Right cardiac atrium (tissue), 5 donors: ENCODE results near the gene PIEZO2. TPM values are rescaled to one million over a fixed set of nuclear protein-coding genes. Genes with fewer than 3 reads are reported as not detected.

ENCODE experiments used
- ATAC-seq, 2 donors: fragments of 200-7000 bp; cut with Tn5 transposase; one replicate each; pipeline versions ENCODE4 v1.8.0 to v1.9.1; 2020; ENCODE audit warnings: moderate library complexity in 2 of 2, mild to moderate bottlenecking in 1 of 2
- DNase-seq, 3 donors: peaks; one replicate each; pipeline ENCODE4 v3.0.0-alpha.2; 2020
- H3K27ac ChIP-seq: one replicate; pipeline ENCODE4 v1.5.1; 2013; ENCODE audit warnings: mild to moderate bottlenecking, low read length, control low read depth, moderate library complexity
- H3K27me3 ChIP-seq: one replicate; pipeline ENCODE4 v1.6.1; 2013; ENCODE audit not compliant: control insufficient read depth, insufficient read depth
- H3K4me1 ChIP-seq: one replicate; pipeline ENCODE4 v1.6.1; 2013; ENCODE audit warnings: low read length; ENCODE audit not compliant: control insufficient read depth, insufficient read depth
- H3K4me3 ChIP-seq: one replicate; pipeline ENCODE4 v1.5.1; 2013; ENCODE audit warnings: low read length, control low read depth
- H3K9me3 ChIP-seq: one replicate; pipeline ENCODE4 v1.6.1; 2013; ENCODE audit warnings: low read length; ENCODE audit not compliant: control insufficient read depth
- WGBS: extraction: QIAGEN DNeasy Blood & Tissue Kit; methylation state at CpG from one replicate; pipeline ENCODE4 v1.1.7; 2013; 5-methylcytosine and 5-hydroxymethylcytosine counted together
- intact Hi-C, 4 donors: fragments of 100-400 bp; cut with DNase I; formaldehyde crosslinking; loops; one replicate each; pipeline versions ENCODE4 v1.11.0 to v1.14.0; 2022 to 2023
- polyA plus RNA-seq: library from polyadenylated mRNA; stranded (reverse); fragments of 200-250 nt; gene quantifications from one replicate; pipeline ENCODE4 v1.2.3, GENCODE V29; 2013
- total RNA-seq, 4 donors: library from RNA; stranded (reverse); fragmentation: NEBNext Ultra II Directional; extraction: Animal tissue kit (Norgen Biotek cat#: 25700); gene quantifications; one replicate each; pipeline ENCODE4 v1.2.1, GENCODE V29; 2021
- donor health status: healthy with polysubstance abuse.
- donor health status: DM: no; HTN: yes; CAD: no.
- donor health status: DM: no; HTN: no; CAD: no.
- donor health status: DM: no; HTN: yes; CAD: no; lungs with severe emphysema.
- donor health status: DM: yes; HTN: yes; CAD: no.

PIEZO2 gene
- total and polyA plus RNA-seq, 5 donors: 0.18 to 0.93 (median 0.56) TPM

- H3K4me1 ChIP-seq: no peaks in the 10 kb centered on the region
- no peak for ATAC-seq
- no peak overlapping the region for H3K4me3 ChIP-seq
- H3K9me3 ChIP-seq: no peaks in the 10 kb centered on the region
- 81% methylated on average over 5 of the region's 5 CpGs for WGBS
- intact Hi-C loops: no loop called here
- DNase-seq: no peak
- no peaks in the 10 kb centered on the region for H3K27me3 ChIP-seq
- no peak overlapping the region for H3K27ac ChIP-seq
Measured at GRCh38 chr18:10908760-10909159, 240.6 kb downstream of the PIEZO2 start.

GRCh38 chr18:10907749-10908148, 241.6 kb downstream of the PIEZO2 start:
- Histone ChIP-seq H3K4me3 (no peak overlapping the region), H3K27me3 (no peaks in the 10 kb centered on the region), H3K9me3 (no peaks in the 10 kb centered on the region), H3K27ac (no peak overlapping the region), H3K4me1 (no peaks in the 10 kb centered on the region)
- WGBS: 93% methylated on average over 1 of the region's 1 CpG
- ATAC-seq (no peak), DNase-seq (no peak)
- intact Hi-C loops: no loop called here

GRCh38 chr18:10901329-10901728, 248.0 kb downstream of the PIEZO2 start:
- WGBS: 83% methylated on average over 2 of the region's 2 CpGs
- intact Hi-C loops: no loop called here
- no peak overlapping the region for H3K27ac ChIP-seq
- DNase-seq (no peak), ATAC-seq (no peak)
- H3K4me1 ChIP-seq: no peaks in the 10 kb centered on the region
- no peak overlapping the region for H3K4me3 ChIP-seq
- no peaks in the 10 kb centered on the region for H3K27me3 ChIP-seq
- H3K9me3 ChIP-seq: no peaks in the 10 kb centered on the region

GRCh38 chr18:10900435-10900834, 248.9 kb downstream of the PIEZO2 start:
- Histone ChIP-seq H3K4me3 (no peak overlapping the region), H3K27ac (no peak overlapping the region), H3K27me3 (no peaks in the 10 kb centered on the region), H3K9me3 (no peaks in the 10 kb centered on the region), H3K4me1 (no peaks in the 10 kb centered on the region)
- ATAC-seq (no peak), DNase-seq (no peak)
- 80% methylated on average over 4 of the region's 4 CpGs for WGBS
- intact Hi-C loops: no loop called here

- H3K27ac ChIP-seq: no peak overlapping the region
- ATAC-seq (no peak), DNase-seq (no peak)
- WGBS: 89% methylated on average over 1 of the region's 1 CpG
- H3K27me3 ChIP-seq: no peaks in the 10 kb centered on the region
- no peaks in the 10 kb centered on the region for H3K9me3 ChIP-seq
- H3K4me3 ChIP-seq: no peak overlapping the region
- intact Hi-C loops: no loop called here
- H3K4me1 ChIP-seq: no peaks in the 10 kb centered on the region
Measured at GRCh38 chr18:10899481-10899880, 249.9 kb downstream of the PIEZO2 start.

- intact Hi-C loops: no loop called here
- ATAC-seq: no peak
- 82% methylated on average over 4 of the region's 4 CpGs for WGBS
- Histone ChIP-seq H3K9me3 (no peaks in the 10 kb centered on the region), H3K27me3 (no peaks in the 10 kb centered on the region), H3K4me3 (no peak overlapping the region), H3K4me1 (no peaks in the 10 kb centered on the region), H3K27ac (no peak overlapping the region)
- no peak for DNase-seq
Measured at GRCh38 chr18:10898417-10898974, 250.9 kb downstream of the PIEZO2 start.

GRCh38 chr18:10896851-10897250, 252.5 kb downstream of the PIEZO2 start:
- no peak overlapping the region for H3K4me3 ChIP-seq
- H3K27me3 ChIP-seq: no peaks in the 10 kb centered on the region
- DNase-seq: no peak
- intact Hi-C loops: no loop called here
- WGBS: 79% methylated on average over 3 of the region's 3 CpGs
- H3K9me3 ChIP-seq: no peaks in the 10 kb centered on the region
- no peak overlapping the region for H3K27ac ChIP-seq
- no peak for ATAC-seq
- no peaks in the 10 kb centered on the region for H3K4me1 ChIP-seq

- ATAC-seq (no peak), DNase-seq (no peak)
- no peak overlapping the region for H3K4me3 ChIP-seq
- H3K27me3 ChIP-seq: no peaks in the 10 kb centered on the region
- intact Hi-C loops: no loop called here
- H3K27ac ChIP-seq: no peak overlapping the region
- no peaks in the 10 kb centered on the region for H3K9me3 ChIP-seq
- 75% methylated on average over 4 of the region's 4 CpGs for WGBS
- H3K4me1 ChIP-seq: no peaks in the 10 kb centered on the region
Measured at GRCh38 chr18:10895976-10896375, 253.4 kb downstream of the PIEZO2 start.

- Histone ChIP-seq H3K4me1 (no peaks in the 10 kb centered on the region), H3K27ac (no peak overlapping the region), H3K27me3 (no peaks in the 10 kb centered on the region), H3K9me3 (no peaks in the 10 kb centered on the region), H3K4me3 (no peak overlapping the region)
- 87% methylated on average over 10 of the region's 10 CpGs for WGBS
- DNase-seq: no peak
- ATAC-seq: no peak
- intact Hi-C loops: no loop called here
Measured at GRCh38 chr18:10894501-10894900, 254.9 kb downstream of the PIEZO2 start.

- H3K4me3 ChIP-seq: no peak overlapping the region
- intact Hi-C loops: no loop called here
- no peaks in the 10 kb centered on the region for H3K4me1 ChIP-seq
- no peak overlapping the region for H3K27ac ChIP-seq
- 88% methylated on average over 5 of the region's 5 CpGs for WGBS
- ATAC-seq (no peak), DNase-seq (no peak)
- H3K27me3 ChIP-seq: no peaks in the 10 kb centered on the region
- H3K9me3 ChIP-seq: no peaks in the 10 kb centered on the region
Measured at GRCh38 chr18:10893761-10894160, 255.6 kb downstream of the PIEZO2 start.

GRCh38 chr18:10893196-10893595, 256.2 kb downstream of the PIEZO2 start:
- Histone ChIP-seq H3K4me1 (no peaks in the 10 kb centered on the region), H3K27ac (no peak overlapping the region), H3K9me3 (no peaks in the 10 kb centered on the region), H3K4me3 (no peak overlapping the region), H3K27me3 (no peaks in the 10 kb centered on the region)
- no peak for DNase-seq
- intact Hi-C loops: no loop called here
- no peak for ATAC-seq
- WGBS: 89% methylated on average over 2 of the region's 2 CpGs

GRCh38 chr18:10892786-10893185, 256.6 kb downstream of the PIEZO2 start:
- 44% methylated on average over 1 of the region's 1 CpG for WGBS
- Histone ChIP-seq H3K27ac (no peak overlapping the region), H3K27me3 (no peaks in the 10 kb centered on the region)

More at GRCh38 chr18:10892786-10893185, 256.6 kb downstream of the PIEZO2 start:
- intact Hi-C loops: no loop called here
- no peak for ATAC-seq
- no peaks in the 10 kb centered on the region for H3K9me3 ChIP-seq
- H3K4me1 ChIP-seq: no peaks in the 10 kb centered on the region
- no peak for DNase-seq
- H3K4me3 ChIP-seq: no peak overlapping the region
